ENCODE data around the gene NLRC4.

NLRC4 gene

GRCh38 chr2:32277363-32277673 is 12.6 kb upstream of the NLRC4 start:
- no peak for TF ChIP-seq TEAD4 (IDR thresholded peaks at IDR 0.05)
- TF ChIP-seq TCF12 (IDR thresholded peaks at IDR 0.05; ENCODE audit: low read depth) = no peak
- TF ChIP-seq USF1 (IDR thresholded peaks at IDR 0.05) = no peak
- no peak for TF ChIP-seq MAX (IDR thresholded peaks at IDR 0.05)
- no peak for TF ChIP-seq CEBPB (IDR thresholded peaks at IDR 0.05)
- TF ChIP-seq CREB1 (IDR thresholded peaks at IDR 0.05; ENCODE audit: low read depth) = no peak
- no peak for TF ChIP-seq YY1 (IDR thresholded peaks at IDR 0.05; ENCODE audit: low read depth)
- TF ChIP-seq EP300 (IDR thresholded peaks at IDR 0.05; ENCODE audit: borderline replicate concordance) = no peak
- no peak for TF ChIP-seq ZBTB7A (IDR thresholded peaks at IDR 0.05; ENCODE audit: low read depth)
- TF ChIP-seq NFIC (IDR thresholded peaks at IDR 0.05) = no peak
- no peak for TF ChIP-seq EGR1 (IDR thresholded peaks at IDR 0.05)
- TF ChIP-seq REST (IDR thresholded peaks at IDR 0.05; ENCODE audit: low read depth) = no peak
- no peak for TF ChIP-seq TAF1 (IDR thresholded peaks at IDR 0.05; ENCODE audit: low read depth)
- no peak for TF ChIP-seq FOXM1 (IDR thresholded peaks at IDR 0.05; ENCODE audit: borderline replicate concordance, low read depth)
- no peak for TF ChIP-seq RAD21 (IDR thresholded peaks at IDR 0.05; ENCODE audit: low read depth)

GRCh38 chr2:32274289-32274688 is 9.6 kb upstream of the NLRC4 start:
- TF ChIP-seq REST (IDR thresholded peaks at IDR 0.05; ENCODE audit: low read depth) (no peak), TCF12 (IDR thresholded peaks at IDR 0.05; ENCODE audit: low read depth) (no peak), TAF1 (IDR thresholded peaks at IDR 0.05; ENCODE audit: low read depth) (no peak), EGR1 (IDR thresholded peaks at IDR 0.05) (no peak), USF1 (IDR thresholded peaks at IDR 0.05) (no peak), FOXM1 (IDR thresholded peaks at IDR 0.05; ENCODE audit: borderline replicate concordance, low read depth) (no peak), EP300 (IDR thresholded peaks at IDR 0.05; ENCODE audit: borderline replicate concordance) (no peak), CREB1 (IDR thresholded peaks at IDR 0.05; ENCODE audit: low read depth) (no peak), TEAD4 (IDR thresholded peaks at IDR 0.05) (no peak), ZBTB7A (IDR thresholded peaks at IDR 0.05; ENCODE audit: low read depth) (no peak), MAX (IDR thresholded peaks at IDR 0.05) (no peak), CEBPB (IDR thresholded peaks at IDR 0.05) (no peak), RAD21 (IDR thresholded peaks at IDR 0.05; ENCODE audit: low read depth) (no peak), YY1 (IDR thresholded peaks at IDR 0.05; ENCODE audit: low read depth) (no peak), NFIC (IDR thresholded peaks at IDR 0.05) (no peak)

GRCh38 chr2:32272279-32272678 is 7.6 kb upstream of the NLRC4 start:
- TF ChIP-seq USF1 (IDR thresholded peaks at IDR 0.05) = no peak
- TF ChIP-seq TCF12 (IDR thresholded peaks at IDR 0.05; ENCODE audit: low read depth) = no peak
- no peak for TF ChIP-seq NFIC (IDR thresholded peaks at IDR 0.05)
- TF ChIP-seq RAD21 (IDR thresholded peaks at IDR 0.05; ENCODE audit: low read depth) = no peak
- TF ChIP-seq CEBPB (IDR thresholded peaks at IDR 0.05) = no peak
- TF ChIP-seq EGR1 (IDR thresholded peaks at IDR 0.05) = no peak
- no peak for TF ChIP-seq FOXM1 (IDR thresholded peaks at IDR 0.05; ENCODE audit: borderline replicate concordance, low read depth)
- no peak for TF ChIP-seq TAF1 (IDR thresholded peaks at IDR 0.05; ENCODE audit: low read depth)
- no peak for TF ChIP-seq CREB1 (IDR thresholded peaks at IDR 0.05; ENCODE audit: low read depth)

- no peak for TF ChIP-seq RAD21 (IDR thresholded peaks at IDR 0.05; ENCODE audit: low read depth)
- TF ChIP-seq USF1 (IDR thresholded peaks at IDR 0.05) = no peak
- TF ChIP-seq REST (IDR thresholded peaks at IDR 0.05; ENCODE audit: low read depth) = no peak
- TF ChIP-seq CREB1 (IDR thresholded peaks at IDR 0.05; ENCODE audit: low read depth) = no peak
- TF ChIP-seq FOXM1 (IDR thresholded peaks at IDR 0.05; ENCODE audit: borderline replicate concordance, low read depth) = no peak
- TF ChIP-seq NFIC (IDR thresholded peaks at IDR 0.05) = no peak
- TF ChIP-seq ZBTB7A (IDR thresholded peaks at IDR 0.05; ENCODE audit: low read depth) = no peak
- TF ChIP-seq CEBPB (IDR thresholded peaks at IDR 0.05) = no peak
- TF ChIP-seq EGR1 (IDR thresholded peaks at IDR 0.05) = no peak
- TF ChIP-seq MAX (IDR thresholded peaks at IDR 0.05) = no peak
Observed at GRCh38 chr2:32271063-32271462, 6.4 kb upstream of the NLRC4 start.
